PFSK-1 (cell line): ENCODE measurements around the gene CAVIN2.

Source experiments
- FOXP2 ChIP-seq: optimal IDR thresholded peaks from 2 replicates; pipeline ENCODE3; 2011; ENCODE audit warnings: borderline replicate concordance, control low read depth, inconsistent platforms; ENCODE audit not compliant: insufficient read depth; ENCODE audit errors: extremely low read length, extremely low read depth
- POLR2AphosphoS5 ChIP-seq: IDR thresholded peaks from 2 replicates; pipeline ENCODE4 v1.6.1; 2012; ENCODE audit warnings: low read depth, mild to moderate bottlenecking, control low read depth, low read length, moderate library complexity
- REST ChIP-seq, 2 experiments: IDR thresholded peaks; 2 replicates each; pipeline versions ENCODE4 v1.6.1 to v1.8.0; 2011 to 2012; ENCODE audit warnings: low read depth in 2 of 2, low read length in 2 of 2, control low read depth in 1 of 2, inconsistent platforms in 1 of 2, mild to moderate bottlenecking in 1 of 2, moderate library complexity in 1 of 2; ENCODE audit not compliant: insufficient read depth in 1 of 2
- SIN3A ChIP-seq: IDR thresholded peaks from 2 replicates; pipeline ENCODE4 v1.6.1; 2012; ENCODE audit warnings: mild to moderate bottlenecking, low read length, moderate library complexity, borderline replicate concordance; ENCODE audit not compliant: insufficient read depth
- TAF1 ChIP-seq: IDR thresholded peaks from 2 replicates; pipeline ENCODE4 v1.6.1; 2012; ENCODE audit warnings: low read length, control low read depth, borderline replicate concordance; ENCODE audit not compliant: insufficient read depth

- TF ChIP-seq REST (IDR thresholded peaks at IDR 0.05; ENCODE audit: insufficient read depth in 1 of 2, low read depth in 2 of 2, low read length in 2 of 2) (no peak), POLR2AphosphoS5 (no peak), TAF1 (no peak), SIN3A (no peak), FOXP2 (no peak)
Measured at GRCh38 chr2:191866195-191866594, 19.3 kb upstream of the CAVIN2 start.
